ENCODE measurements around the gene DRGX. TPM values are rescaled to one million over a fixed set of nuclear protein-coding genes. Genes with fewer than 3 reads are reported as not detected.

The DRGX gene
- total RNA-seq, 1 donor from 2014 or later, result 0.19 TPM

- Mint-ChIP-seq H3K9me3 (no peaks in the 10 kb centered on the region), H3K27ac (ENCODE audit: unreplicated experiment) (no peak overlapping the region)
Observed at GRCh38 chr10:49356181-49356580, 39.7 kb downstream of the DRGX start.

GRCh38 chr10:49355221-49355620, 40.7 kb downstream of the DRGX start:
- Mint-ChIP-seq H3K9me3 (peaks cover 2% of the 10 kb centered on the region), H3K27me3 (ENCODE audit: low read depth) (no peaks in the 10 kb centered on the region), H3K4me3 (no peak overlapping the region), H3K4me1 (peaks cover 6% of the 10 kb centered on the region), H3K27ac (ENCODE audit: unreplicated experiment) (no peak overlapping the region), H3K36me3 (ENCODE audit: low read depth) (no peaks in the 10 kb centered on the region)
- no peak for DNase-seq (ENCODE audit: low read depth, low spot score)
- TF ChIP-seq CTCF (conservative IDR thresholded peaks at IDR 0.05), result no peak

More at GRCh38 chr10:49356181-49356580, 39.7 kb downstream of the DRGX start:
- no peak for TF ChIP-seq CTCF (conservative IDR thresholded peaks at IDR 0.05)
- no peak overlapping the region for H3K4me3 Mint-ChIP-seq
- H3K27me3 Mint-ChIP-seq (ENCODE audit: low read depth), result no peaks in the 10 kb centered on the region
- H3K36me3 Mint-ChIP-seq (ENCODE audit: low read depth), result no peaks in the 10 kb centered on the region
- peaks cover 6% of the 10 kb centered on the region for H3K4me1 Mint-ChIP-seq
- DNase-seq (ENCODE audit: low read depth, low spot score), result no peak

- TF ChIP-seq CTCF (conservative IDR thresholded peaks at IDR 0.05), result no peak
- DNase-seq (ENCODE audit: low read depth, low spot score), result no peak
- no peaks in the 10 kb centered on the region for H3K36me3 Mint-ChIP-seq (ENCODE audit: low read depth)
- H3K4me1 Mint-ChIP-seq, result no peaks in the 10 kb centered on the region
- peaks cover 4% of the 10 kb centered on the region for H3K9me3 Mint-ChIP-seq
- no peaks in the 10 kb centered on the region for H3K27me3 Mint-ChIP-seq (ENCODE audit: low read depth)
- H3K4me3 Mint-ChIP-seq, result no peak overlapping the region
- no peak overlapping the region for H3K27ac Mint-ChIP-seq (ENCODE audit: unreplicated experiment)
Observed at GRCh38 chr10:49354593-49354992, 41.3 kb downstream of the DRGX start.

- TF ChIP-seq CTCF (conservative IDR thresholded peaks at IDR 0.05), result no peak
- Mint-ChIP-seq H3K9me3 (peaks cover 4% of the 10 kb centered on the region), H3K4me3 (no peak overlapping the region), H3K27ac (ENCODE audit: unreplicated experiment) (no peak overlapping the region), H3K36me3 (ENCODE audit: low read depth) (no peaks in the 10 kb centered on the region), H3K4me1 (no peaks in the 10 kb centered on the region), H3K27me3 (ENCODE audit: low read depth) (no peaks in the 10 kb centered on the region)
- DNase-seq (ENCODE audit: low read depth, low spot score), result no peak
Observed at GRCh38 chr10:49353895-49354566, 41.9 kb downstream of the DRGX start.

- DNase-seq (ENCODE audit: low read depth, low spot score), result no peak
- no peak for TF ChIP-seq CTCF (conservative IDR thresholded peaks at IDR 0.05)
Observed at GRCh38 chr10:49353026-49353894, 42.6 kb downstream of the DRGX start.

More at GRCh38 chr10:49353026-49353894, 42.6 kb downstream of the DRGX start:
- Mint-ChIP-seq H3K27me3 (ENCODE audit: low read depth) (no peaks in the 10 kb centered on the region), H3K36me3 (ENCODE audit: low read depth) (no peaks in the 10 kb centered on the region), H3K9me3 (peaks cover 4% of the 10 kb centered on the region), H3K4me1 (no peaks in the 10 kb centered on the region), H3K27ac (ENCODE audit: unreplicated experiment) (no peak overlapping the region), H3K4me3 (no peak overlapping the region)

Measured in neural crest cell (in vitro differentiated cells).